Measurements from ENCODE around the gene HDAC4.

HDAC4 gene

DNA sequence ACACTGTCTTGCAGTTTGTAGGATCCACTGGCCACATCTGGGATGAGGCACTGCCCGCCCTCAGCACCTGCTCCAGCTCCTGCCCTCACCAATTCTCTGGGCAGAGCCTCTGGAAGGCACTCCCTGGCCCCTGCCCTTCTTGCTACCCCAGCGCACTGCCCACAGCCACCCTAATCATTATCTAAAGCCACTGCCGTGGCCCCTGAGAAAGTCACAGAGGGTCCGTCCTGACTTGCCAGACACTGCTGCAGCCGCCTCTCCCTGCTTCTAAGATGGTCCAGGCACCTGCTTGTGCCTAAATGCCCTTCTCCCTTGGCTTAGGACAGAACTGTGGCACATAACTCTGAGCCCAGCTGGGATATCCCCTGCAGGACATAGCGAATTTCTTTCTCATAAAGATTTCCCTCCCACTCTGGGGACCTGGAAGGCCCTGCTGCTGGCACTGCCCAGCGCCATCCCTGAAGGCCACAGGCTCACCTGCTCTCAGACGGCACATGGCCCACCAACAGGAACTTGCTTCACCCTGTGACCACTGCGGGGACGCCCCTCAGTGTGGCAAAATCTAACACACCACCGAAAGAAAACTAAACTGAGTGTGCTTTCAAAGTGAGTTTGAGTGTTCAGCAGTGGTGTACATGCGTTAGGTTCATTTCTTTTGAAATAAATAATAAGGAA, 244.9 kb downstream of the HDAC4 start:
- H3K9me3 Mint-ChIP-seq = no peaks in the 10 kb centered on the region
- H3K36me3 Mint-ChIP-seq (ENCODE audit: low read depth) = peaks cover 41% of the 10 kb centered on the region
- no peak for DNase-seq
- H3K4me1 Mint-ChIP-seq = peaks cover 2% of the 10 kb centered on the region
- no peaks in the 10 kb centered on the region for H3K27me3 Mint-ChIP-seq
- no peak overlapping the region for H3K27ac Mint-ChIP-seq
- no peak overlapping the region for H3K4me3 Mint-ChIP-seq
- no peak for ATAC-seq

DNA sequence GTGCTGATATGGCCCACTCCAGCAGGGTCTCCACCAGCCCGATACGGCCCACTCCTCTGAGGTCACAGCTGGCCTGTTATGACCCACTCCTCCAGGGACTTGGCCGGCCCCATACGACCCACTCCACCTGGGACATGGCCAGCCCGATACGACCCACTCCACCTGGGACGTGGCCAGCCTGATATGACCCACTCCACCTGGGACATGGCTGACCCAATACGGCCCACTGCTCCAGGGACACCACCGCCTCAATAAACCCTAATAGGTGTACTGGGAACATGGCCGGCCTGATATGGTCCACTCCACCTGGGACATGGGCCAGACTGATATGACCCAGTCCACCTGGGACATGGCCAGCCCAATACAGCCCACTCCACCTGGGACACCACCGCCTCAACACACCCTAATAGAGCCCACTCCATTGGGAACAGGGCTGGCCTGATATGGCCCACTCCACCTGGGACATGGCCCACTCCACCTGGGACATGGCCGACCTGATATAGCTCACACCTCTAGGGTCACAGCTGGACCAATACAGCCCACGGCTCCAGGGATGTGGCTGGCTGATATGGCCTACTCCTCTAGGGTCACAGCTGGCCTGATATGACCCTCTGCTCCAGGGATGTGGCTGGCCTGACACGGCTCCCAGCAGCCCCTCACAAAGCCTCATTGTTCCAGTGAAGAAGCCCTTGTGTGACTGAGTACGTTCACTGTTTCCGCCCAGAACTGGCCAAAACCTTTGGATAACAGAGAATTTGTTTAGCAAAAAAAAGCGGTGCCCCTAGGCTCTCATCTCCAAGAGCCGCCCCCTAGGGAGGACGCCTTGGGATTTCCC, 245.6 kb downstream of the HDAC4 start:
- Mint-ChIP-seq H3K36me3 (ENCODE audit: low read depth) (peaks cover 40% of the 10 kb centered on the region), H3K4me1 (peaks cover 4% of the 10 kb centered on the region), H3K27ac (no peak overlapping the region), H3K9me3 (no peaks in the 10 kb centered on the region), H3K4me3 (no peak overlapping the region), H3K27me3 (no peaks in the 10 kb centered on the region)
- no peak for ATAC-seq
- DNase-seq = no peak

DNA sequence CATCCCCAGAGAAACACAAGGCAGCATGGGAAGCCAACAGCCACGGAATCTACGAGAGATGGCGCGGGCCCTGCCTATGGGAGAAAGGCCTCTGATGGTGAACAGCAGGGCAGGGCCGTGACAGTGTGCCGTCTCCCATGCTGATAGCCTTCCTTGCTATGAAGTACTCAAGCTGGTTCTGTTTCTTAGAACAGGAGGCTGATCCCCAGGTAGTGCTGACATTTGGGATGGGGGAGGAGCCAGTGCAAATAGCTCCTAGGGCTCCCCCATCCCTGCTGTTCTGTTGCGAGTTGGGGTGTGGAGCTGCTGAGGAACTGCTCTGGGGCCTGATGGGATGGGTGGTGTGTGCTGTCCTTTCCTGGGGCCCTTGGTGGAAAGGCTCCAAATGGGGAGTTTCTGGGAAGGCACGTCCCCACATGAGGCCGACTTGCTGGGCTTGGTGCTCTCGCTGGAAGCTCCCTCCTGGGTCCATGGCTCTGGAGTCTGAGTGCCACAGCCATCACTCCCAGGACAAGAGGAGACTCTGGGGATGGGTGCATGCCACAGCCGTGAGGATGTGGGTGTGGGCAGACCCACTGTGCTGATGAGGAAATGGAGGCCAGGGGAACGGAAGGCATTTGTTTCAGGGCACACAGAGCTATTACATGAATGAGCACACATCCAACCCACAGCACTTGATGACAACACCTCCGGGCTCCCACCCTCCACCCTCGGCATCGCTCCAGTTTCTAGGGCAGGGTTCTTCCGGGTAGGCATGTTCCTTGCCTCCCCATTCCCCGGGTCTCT, 246.8 kb downstream of the HDAC4 start:
- DNase-seq (no peak), ATAC-seq (no peak)
- peaks cover 4% of the 10 kb centered on the region for H3K4me1 Mint-ChIP-seq
- H3K27me3 Mint-ChIP-seq = no peaks in the 10 kb centered on the region
- peaks cover 41% of the 10 kb centered on the region for H3K36me3 Mint-ChIP-seq (ENCODE audit: low read depth)
- no peak overlapping the region for H3K4me3 Mint-ChIP-seq
- no peaks in the 10 kb centered on the region for H3K9me3 Mint-ChIP-seq
- H3K27ac Mint-ChIP-seq = no peak overlapping the region

DNA sequence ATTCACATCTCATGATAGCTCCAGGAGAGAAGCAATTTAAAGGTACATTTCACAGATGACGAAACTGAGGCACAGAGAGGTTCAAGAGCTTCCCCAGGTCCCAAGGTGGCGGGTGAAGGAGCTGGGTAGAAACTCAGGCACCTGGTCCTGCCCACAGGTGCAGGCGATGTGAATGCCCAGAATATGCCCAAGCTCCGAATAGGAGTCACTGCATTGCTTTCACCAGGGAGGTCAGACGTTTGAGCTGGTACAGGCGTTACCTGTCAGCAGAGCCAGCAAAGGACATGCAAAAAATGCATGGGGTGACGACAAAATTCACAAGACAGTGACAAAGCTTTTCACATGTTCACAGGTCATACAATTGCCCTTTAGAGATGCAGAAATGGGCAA, 247.9 kb downstream of the HDAC4 start:
- ATAC-seq (no peak), DNase-seq (no peak)
- Mint-ChIP-seq H3K27ac (no peak overlapping the region), H3K27me3 (no peaks in the 10 kb centered on the region), H3K9me3 (no peaks in the 10 kb centered on the region), H3K4me3 (no peak overlapping the region), H3K36me3 (ENCODE audit: low read depth) (peaks cover 40% of the 10 kb centered on the region), H3K4me1 (peaks cover 4% of the 10 kb centered on the region)

DNA sequence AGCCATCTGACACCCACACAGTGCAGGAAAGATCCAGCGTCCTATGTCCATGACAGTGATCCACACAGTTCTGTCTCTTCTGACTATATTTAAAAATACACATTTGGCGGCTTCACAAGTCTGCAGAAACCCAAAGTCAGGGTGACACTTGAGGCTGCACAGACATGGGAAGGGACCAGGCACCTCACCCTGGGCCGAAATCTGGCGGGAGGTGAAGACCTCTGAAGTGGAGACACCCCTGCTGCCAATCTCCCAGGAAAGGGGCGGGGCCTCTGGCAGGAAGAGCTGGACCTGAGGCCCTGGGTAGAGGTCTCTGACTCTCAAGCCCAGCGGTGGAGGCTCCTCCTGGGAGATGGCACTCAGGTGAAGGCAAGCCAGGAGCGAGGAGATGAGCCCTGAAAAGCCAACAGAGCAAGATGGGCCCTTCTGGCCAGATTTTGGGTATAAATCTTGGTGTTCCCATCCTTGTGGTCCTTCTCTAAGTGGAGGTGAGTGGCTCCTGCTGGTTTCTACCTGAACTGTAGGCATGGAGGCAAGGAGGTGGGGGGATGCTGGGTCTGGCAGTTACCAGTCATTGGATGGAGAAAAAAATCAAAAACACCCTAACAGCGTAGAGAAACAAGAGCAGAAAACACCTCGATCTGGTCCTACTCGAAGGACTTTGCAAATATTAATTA, 248.4 kb downstream of the HDAC4 start:
- Mint-ChIP-seq H3K27ac (no peak overlapping the region), H3K4me1 (peaks cover 4% of the 10 kb centered on the region), H3K27me3 (no peaks in the 10 kb centered on the region), H3K9me3 (no peaks in the 10 kb centered on the region), H3K4me3 (no peak overlapping the region), H3K36me3 (ENCODE audit: low read depth) (peaks cover 40% of the 10 kb centered on the region)
- no peak for ATAC-seq
- no peak for DNase-seq

DNA sequence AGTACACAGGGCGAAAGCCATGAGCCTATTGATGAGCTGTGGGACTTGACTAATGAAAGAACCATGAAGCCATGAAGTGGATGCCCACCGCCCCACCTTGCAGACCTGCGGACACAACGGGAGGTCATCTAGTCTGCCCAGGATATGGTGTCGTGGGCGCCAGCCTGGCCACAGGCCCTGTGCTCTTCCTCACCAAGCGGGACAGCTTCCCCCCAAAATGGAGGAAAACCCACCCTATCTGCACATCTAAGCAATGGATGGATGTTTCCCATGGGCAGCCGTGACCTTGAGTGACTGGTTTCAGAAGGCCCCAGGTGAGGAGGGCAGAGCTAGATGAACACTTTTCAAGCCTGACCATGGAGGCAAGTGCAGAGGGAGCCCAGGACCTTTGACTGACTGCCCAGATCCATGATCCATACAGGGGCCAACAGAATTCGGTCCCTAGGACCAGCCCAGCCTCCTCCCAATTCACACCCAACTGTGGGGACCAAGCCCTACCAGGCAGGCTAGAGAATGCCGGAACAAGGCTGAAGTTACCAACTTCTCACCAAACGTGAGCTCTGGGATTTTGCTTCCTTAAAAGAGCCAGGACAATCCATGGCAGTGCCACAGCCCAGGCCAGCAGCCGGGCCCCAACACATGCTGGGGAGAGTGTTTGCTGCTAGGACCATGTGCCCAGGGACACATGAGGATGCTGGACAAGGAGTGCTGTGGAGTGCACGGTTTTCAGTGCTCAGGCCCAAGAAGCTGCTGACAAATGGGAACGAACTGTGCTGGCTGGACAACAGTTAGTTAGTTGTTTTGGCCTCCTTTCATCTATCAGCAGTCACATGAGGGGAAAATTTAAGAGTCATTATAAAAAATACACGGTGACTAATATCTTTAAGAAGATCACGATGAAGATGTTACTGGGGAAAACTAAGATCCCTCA, 249.4 kb downstream of the HDAC4 start:
- no peaks in the 10 kb centered on the region for H3K9me3 Mint-ChIP-seq
- DNase-seq (no peak), ATAC-seq (no peak)
- no peak overlapping the region for H3K27ac Mint-ChIP-seq
- H3K27me3 Mint-ChIP-seq = no peaks in the 10 kb centered on the region
- peaks cover 4% of the 10 kb centered on the region for H3K4me1 Mint-ChIP-seq
- H3K36me3 Mint-ChIP-seq (ENCODE audit: low read depth) = peaks cover 36% of the 10 kb centered on the region
- no peak overlapping the region for H3K4me3 Mint-ChIP-seq

DNA sequence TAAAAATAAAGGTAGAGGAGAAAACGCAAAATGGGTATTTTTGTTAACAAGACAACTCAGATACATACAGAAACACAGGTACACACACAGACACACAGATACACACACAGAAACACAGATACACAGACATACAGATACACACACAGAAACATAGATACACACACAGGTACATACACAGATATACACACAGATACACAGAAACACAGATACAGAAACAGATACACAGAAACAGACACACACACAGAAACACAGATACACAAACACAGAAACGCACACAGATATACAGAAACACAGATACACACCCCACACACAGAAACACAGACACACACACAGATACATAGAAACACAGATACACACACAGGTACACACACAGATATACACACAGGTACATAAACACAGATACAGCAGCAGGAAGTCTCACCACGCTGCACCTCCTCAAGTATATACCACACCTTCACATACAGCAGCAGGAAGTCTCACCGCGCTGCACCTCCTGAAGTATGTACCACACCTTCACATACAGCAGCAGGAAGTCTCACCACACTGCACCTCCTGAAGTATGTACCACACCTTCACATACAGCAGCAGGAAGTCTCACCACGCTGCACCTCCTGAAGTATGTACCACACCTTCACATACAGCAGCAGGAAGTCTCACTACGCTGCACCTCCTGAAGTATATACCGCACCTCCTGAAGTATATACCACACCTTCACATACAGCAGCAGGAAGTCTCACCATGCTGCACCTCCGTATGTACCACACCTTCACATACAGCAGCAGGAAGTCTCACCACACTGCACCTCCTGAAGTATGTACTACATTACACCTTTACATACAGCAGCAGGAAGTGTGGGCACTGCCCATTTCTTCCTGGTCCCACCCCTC, 250.5 kb downstream of the HDAC4 start:
- H3K36me3 Mint-ChIP-seq (ENCODE audit: low read depth) = peaks cover 32% of the 10 kb centered on the region
- H3K27me3 Mint-ChIP-seq = no peaks in the 10 kb centered on the region
- H3K4me1 Mint-ChIP-seq = peaks cover 4% of the 10 kb centered on the region
- H3K27ac Mint-ChIP-seq = no peak overlapping the region
- DNase-seq (no peak), ATAC-seq (no peak)
- H3K4me3 Mint-ChIP-seq = no peak overlapping the region
- H3K9me3 Mint-ChIP-seq = no peaks in the 10 kb centered on the region

DNA sequence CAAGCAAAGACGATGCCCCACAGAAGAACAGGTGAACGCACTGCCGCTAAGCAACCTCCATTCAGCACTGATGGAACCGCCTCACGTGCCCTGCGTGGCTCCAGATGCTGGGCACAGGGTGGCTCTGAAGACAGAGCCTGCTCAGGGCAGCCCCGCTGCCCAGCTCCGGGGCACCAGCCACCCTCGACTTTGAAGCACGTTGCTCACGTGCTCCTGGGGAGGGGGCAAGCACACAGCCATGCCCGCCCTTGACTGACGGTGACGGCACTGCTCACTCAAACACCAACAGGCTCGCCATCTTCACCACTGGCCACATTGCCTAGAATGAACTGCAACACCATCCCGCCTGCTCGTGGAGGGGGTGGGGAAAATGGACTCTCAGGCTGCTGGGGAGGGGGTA, 251.3 kb downstream of the HDAC4 start:
- H3K27me3 Mint-ChIP-seq = no peaks in the 10 kb centered on the region
- no peak for DNase-seq
- H3K27ac Mint-ChIP-seq = no peak overlapping the region
- peaks cover 4% of the 10 kb centered on the region for H3K4me1 Mint-ChIP-seq
- H3K4me3 Mint-ChIP-seq = no peak overlapping the region
- H3K9me3 Mint-ChIP-seq = no peaks in the 10 kb centered on the region
- no peak for ATAC-seq
- peaks cover 30% of the 10 kb centered on the region for H3K36me3 Mint-ChIP-seq (ENCODE audit: low read depth)

DNA sequence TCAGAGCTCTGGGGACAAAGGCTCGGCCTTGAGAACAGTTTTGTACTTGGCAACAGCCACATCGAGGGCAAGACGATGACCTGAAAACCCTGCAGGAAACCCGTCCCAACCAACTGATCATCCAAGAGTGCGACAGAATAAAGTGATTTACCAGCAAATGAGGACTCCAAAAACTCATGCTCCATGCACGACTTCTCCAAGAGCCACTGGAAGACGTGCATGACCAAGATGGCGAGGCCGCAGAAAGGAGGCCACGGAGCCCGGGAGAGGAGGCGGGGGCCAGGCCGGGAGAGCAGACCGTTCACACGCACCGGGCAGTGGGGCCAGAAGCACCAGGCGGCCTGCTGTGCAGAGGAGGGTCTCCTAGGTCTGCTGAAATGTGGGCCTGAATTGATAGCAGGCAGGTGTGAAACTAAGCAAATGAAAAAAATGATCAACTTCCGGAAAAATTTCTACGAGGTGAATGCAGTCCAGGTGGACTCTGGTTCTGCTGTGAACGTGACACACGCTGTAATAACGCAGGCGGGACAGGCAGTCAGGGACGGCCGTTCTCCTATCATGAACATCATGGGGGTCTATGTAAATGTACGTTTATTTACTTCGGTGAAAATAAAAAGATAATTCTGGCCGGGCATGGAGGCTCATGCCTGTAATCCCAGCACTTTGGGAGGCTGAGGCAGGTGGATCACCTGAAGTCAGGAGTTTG, 252.2 kb downstream of the HDAC4 start:
- Mint-ChIP-seq H3K36me3 (ENCODE audit: low read depth) (peaks cover 24% of the 10 kb centered on the region), H3K27me3 (no peaks in the 10 kb centered on the region), H3K4me1 (peaks cover 4% of the 10 kb centered on the region), H3K4me3 (no peak overlapping the region), H3K9me3 (no peaks in the 10 kb centered on the region), H3K27ac (no peak overlapping the region)
- DNase-seq = no peak
- ATAC-seq = no peak

DNA sequence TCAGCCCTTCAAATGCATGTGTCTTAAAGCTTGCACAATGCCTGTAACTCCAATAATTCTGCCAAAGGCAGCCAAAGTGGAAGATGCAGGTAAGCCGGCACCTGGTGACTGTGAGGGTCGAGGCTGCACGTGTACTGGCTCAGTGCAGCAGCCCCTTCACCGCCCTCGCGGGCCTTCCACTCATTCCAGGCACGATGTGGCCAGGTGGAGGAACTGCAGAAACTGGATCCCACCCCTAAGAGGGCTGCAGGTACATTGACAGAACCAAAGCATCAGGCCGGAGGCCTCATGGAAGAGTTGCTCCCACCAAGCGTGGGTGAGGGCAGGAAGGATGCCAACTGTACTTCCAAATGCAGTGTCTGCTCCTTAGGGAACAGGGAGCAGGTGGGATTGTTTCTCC, 253.4 kb downstream of the HDAC4 start:
- DNase-seq = no peak
- no peaks in the 10 kb centered on the region for H3K9me3 Mint-ChIP-seq
- H3K27me3 Mint-ChIP-seq = no peaks in the 10 kb centered on the region
- H3K27ac Mint-ChIP-seq = no peak overlapping the region
- peaks cover 17% of the 10 kb centered on the region for H3K36me3 Mint-ChIP-seq (ENCODE audit: low read depth)
- H3K4me1 Mint-ChIP-seq = peaks cover 4% of the 10 kb centered on the region
- no peak overlapping the region for H3K4me3 Mint-ChIP-seq
- ATAC-seq = no peak

DNA sequence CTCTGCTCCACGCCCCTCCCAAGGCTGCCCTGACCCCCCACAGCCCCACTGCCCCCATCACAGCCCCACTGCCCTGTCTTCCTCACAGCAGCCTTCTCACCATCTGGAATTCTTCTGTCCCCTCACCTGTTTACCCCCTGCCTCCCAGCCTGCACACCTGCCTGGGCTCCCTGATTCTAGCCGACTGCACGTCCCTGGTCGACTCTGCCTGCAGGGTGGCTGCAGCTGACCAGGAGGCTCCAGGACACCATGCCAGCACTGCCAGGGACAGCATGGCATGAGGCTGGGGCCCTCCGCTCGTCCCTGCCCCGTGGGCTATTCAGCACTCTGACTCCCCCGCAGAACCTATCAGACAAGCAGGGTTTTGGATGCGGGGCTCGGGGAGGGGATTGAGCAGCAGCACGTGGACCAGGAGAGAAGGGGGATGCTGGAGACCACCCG, 254.1 kb downstream of the HDAC4 start:
- DNase-seq = no peak

DNA sequence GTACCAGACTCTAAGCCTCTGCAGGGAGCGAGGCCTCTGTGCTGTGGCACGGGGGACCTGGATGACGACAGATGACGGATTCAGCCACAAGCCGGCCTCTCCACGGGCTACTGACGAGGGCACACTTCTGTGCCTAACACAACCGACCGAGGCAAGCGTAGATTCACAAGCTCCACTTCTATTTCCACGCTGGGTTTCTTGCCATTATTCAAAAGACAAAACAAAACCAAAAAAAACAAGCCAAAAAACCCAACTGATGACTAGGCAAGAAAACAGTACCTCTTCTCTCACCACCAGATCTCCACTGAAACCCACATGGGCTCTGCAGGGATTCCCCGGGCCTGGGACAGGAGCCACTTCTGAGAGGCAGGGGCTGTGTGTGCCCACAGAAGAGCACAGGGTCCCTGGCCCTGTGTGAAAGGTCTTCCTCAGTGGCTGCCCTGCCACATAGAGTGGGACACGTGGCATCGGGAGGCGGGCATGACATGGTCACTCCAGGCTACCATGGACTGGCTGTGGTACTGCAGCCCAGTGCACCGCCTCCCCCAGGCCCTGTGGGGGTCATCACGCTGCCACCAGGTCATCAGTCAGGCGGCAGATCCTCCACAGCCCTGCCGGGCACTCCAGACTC, 254.7 kb downstream of the HDAC4 start:
- Mint-ChIP-seq H3K27ac (no peak overlapping the region), H3K9me3 (no peaks in the 10 kb centered on the region)

More for the DNA sequence above, 254.1 kb downstream of the HDAC4 start:
- no peaks in the 10 kb centered on the region for H3K27me3 Mint-ChIP-seq
- H3K4me1 Mint-ChIP-seq = peaks cover 4% of the 10 kb centered on the region
- H3K9me3 Mint-ChIP-seq = no peaks in the 10 kb centered on the region
- H3K36me3 Mint-ChIP-seq (ENCODE audit: low read depth) = peaks cover 12% of the 10 kb centered on the region
- no peak overlapping the region for H3K4me3 Mint-ChIP-seq
- no peak for ATAC-seq
- H3K27ac Mint-ChIP-seq = no peak overlapping the region

More for the DNA sequence above, 254.7 kb downstream of the HDAC4 start:
- no peak overlapping the region for H3K4me3 Mint-ChIP-seq
- no peak for DNase-seq
- H3K27me3 Mint-ChIP-seq = no peaks in the 10 kb centered on the region
- ATAC-seq = no peak
- H3K4me1 Mint-ChIP-seq = peaks cover 4% of the 10 kb centered on the region
- peaks cover 12% of the 10 kb centered on the region for H3K36me3 Mint-ChIP-seq (ENCODE audit: low read depth)

Measured in activated naive CD8-positive, alpha-beta T cell treated with anti-CD3 and anti-CD28 coated beads, Interleukin-2, amount 50 U/mL, for 24 hours (primary cell).